ENCODE measurements around the gene TMEM161A. TPM values are rescaled to one million over a fixed set of nuclear protein-coding genes. Genes with fewer than 3 reads are reported as not detected.

The TMEM161A gene
- total and polyA plus RNA-seq, 2 of the 13 experiments (the other 11 are each of a cell fraction or from before 2014, with no cell fraction given): 25.9 to 31.4 TPM

DNA sequence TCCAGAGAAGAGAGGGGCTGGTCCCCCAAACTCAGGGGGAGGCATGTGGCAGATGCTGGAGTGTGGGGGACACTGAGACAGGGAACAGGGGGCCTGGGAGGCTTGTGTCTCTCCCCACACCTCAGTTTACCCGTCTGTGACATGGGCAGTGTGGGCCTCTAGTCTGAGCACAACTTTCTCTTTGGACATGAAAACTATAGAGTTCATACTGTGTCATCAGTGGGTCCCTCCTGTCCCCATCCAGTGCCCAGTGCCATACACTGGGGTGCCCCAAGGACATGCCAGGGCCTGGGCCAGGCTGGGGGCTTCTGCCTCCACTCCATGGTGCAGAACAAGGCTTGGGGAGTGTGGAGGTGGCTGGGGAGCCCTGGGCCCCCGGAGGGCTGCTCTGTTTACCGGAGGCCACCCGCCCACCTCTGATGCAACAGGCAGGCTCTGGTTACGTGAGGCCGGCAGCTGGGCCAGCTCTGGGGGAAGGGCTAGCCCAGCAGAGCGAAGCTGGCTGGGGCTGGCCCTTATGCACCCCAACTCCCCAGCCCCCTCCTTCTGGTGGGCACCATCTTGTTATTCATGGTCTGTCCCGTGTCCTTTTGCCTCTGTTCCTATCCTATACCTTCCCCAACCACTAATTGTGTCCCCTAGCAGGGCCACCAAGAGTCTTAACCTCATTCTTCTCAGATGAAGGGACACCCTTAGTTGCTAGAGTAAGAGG is 33.7 kb upstream of the TMEM161A start (continued):
- TF ChIP-seq AFF4 (CRISPR knock-in tag; IDR thresholded peaks at IDR 0.05) (no peak), HDAC1 (CRISPR knock-in tag; IDR thresholded peaks at IDR 0.05) (no peak), RORA (CRISPR knock-in tag; IDR thresholded peaks at IDR 0.05) (no peak), PITX1 (CRISPR knock-in tag; IDR thresholded peaks at IDR 0.05) (peak; percentile 45), SOX5 (CRISPR knock-in tag; IDR thresholded peaks at IDR 0.05; ENCODE audit: borderline replicate concordance) (no peak), ZNF263 (CRISPR knock-in tag; IDR thresholded peaks at IDR 0.05) (no peak), ZNF12 (CRISPR knock-in tag; IDR thresholded peaks at IDR 0.05) (peak; percentile 46; the same call in 1 of the 2 replicates), ZC3H13 (CRISPR knock-in tag; IDR thresholded peaks at IDR 0.05) (no peak), HNF1A (IDR thresholded peaks at IDR 0.05; ENCODE audit: low read depth) (no peak), HNF1A (CRISPR knock-in tag; IDR thresholded peaks at IDR 0.05; ENCODE audit: borderline replicate concordance) (no peak; the same call in 1 of the 2 replicates), TEAD3 (CRISPR knock-in tag; optimal IDR thresholded peaks at IDR 0.05; ENCODE audit: borderline replicate concordance) (peak; percentile 51), IKZF4 (CRISPR knock-in tag; IDR thresholded peaks at IDR 0.05; ENCODE audit: borderline replicate concordance, low read depth, not compliant biosample characterization) (no peak), MZF1 (CRISPR knock-in tag; IDR thresholded peaks at IDR 0.05; ENCODE audit: borderline replicate concordance) (no peak)
- TF ChIP-seq, protein P1, sequence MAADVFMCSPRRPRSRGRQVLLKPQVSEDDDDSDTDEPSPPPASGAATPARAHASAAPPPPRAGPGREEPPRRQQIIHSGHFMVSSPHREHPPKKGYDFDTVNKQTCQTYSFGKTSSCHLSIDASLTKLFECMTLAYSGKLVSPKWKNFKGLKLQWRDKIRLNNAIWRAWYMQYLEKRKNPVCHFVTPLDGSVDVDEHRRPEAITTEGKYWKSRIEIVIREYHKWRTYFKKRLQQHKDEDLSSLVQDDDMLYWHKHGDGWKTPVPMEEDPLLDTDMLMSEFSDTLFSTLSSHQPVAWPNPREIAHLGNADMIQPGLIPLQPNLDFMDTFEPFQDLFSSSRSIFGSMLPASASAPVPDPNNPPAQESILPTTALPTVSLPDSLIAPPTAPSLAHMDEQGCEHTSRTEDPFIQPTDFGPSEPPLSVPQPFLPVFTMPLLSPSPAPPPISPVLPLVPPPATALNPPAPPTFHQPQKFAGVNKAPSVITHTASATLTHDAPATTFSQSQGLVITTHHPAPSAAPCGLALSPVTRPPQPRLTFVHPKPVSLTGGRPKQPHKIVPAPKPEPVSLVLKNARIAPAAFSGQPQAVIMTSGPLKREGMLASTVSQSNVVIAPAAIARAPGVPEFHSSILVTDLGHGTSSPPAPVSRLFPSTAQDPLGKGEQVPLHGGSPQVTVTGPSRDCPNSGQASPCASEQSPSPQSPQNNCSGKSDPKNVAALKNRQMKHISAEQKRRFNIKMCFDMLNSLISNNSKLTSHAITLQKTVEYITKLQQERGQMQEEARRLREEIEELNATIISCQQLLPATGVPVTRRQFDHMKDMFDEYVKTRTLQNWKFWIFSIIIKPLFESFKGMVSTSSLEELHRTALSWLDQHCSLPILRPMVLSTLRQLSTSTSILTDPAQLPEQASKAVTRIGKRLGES (CRISPR knock-in tag; IDR thresholded peaks at IDR 0.05; ENCODE audit: borderline replicate concordance): no peak
- TF ChIP-seq, protein P2, sequence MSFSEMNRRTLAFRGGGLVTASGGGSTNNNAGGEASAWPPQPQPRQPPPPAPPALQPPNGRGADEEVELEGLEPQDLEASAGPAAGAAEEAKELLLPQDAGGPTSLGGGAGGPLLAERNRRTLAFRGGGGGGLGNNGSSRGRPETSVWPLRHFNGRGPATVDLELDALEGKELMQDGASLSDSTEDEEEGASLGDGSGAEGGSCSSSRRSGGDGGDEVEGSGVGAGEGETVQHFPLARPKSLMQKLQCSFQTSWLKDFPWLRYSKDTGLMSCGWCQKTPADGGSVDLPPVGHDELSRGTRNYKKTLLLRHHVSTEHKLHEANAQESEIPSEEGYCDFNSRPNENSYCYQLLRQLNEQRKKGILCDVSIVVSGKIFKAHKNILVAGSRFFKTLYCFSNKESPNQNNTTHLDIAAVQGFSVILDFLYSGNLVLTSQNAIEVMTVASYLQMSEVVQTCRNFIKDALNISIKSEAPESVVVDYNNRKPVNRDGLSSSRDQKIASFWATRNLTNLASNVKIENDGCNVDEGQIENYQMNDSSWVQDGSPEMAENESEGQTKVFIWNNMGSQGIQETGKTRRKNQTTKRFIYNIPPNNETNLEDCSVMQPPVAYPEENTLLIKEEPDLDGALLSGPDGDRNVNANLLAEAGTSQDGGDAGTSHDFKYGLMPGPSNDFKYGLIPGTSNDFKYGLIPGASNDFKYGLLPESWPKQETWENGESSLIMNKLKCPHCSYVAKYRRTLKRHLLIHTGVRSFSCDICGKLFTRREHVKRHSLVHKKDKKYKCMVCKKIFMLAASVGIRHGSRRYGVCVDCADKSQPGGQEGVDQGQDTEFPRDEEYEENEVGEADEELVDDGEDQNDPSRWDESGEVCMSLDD (CRISPR knock-in tag; IDR thresholded peaks at IDR 0.05; ENCODE audit: borderline replicate concordance): peak; percentile 95
